Measurements from ENCODE around the gene ZNF765. TPM values are rescaled to one million over a fixed set of nuclear protein-coding genes. Genes with fewer than 3 reads are reported as not detected.
"Not testable (repeated sequence)": the region's sequence is repeated elsewhere in the genome, so short reads cannot be mapped to it uniquely, and the experiment has no call there.

ZNF765 gene
- total RNA-seq, 1 experiment from 2014 or later, result 6.7 TPM

DNA sequence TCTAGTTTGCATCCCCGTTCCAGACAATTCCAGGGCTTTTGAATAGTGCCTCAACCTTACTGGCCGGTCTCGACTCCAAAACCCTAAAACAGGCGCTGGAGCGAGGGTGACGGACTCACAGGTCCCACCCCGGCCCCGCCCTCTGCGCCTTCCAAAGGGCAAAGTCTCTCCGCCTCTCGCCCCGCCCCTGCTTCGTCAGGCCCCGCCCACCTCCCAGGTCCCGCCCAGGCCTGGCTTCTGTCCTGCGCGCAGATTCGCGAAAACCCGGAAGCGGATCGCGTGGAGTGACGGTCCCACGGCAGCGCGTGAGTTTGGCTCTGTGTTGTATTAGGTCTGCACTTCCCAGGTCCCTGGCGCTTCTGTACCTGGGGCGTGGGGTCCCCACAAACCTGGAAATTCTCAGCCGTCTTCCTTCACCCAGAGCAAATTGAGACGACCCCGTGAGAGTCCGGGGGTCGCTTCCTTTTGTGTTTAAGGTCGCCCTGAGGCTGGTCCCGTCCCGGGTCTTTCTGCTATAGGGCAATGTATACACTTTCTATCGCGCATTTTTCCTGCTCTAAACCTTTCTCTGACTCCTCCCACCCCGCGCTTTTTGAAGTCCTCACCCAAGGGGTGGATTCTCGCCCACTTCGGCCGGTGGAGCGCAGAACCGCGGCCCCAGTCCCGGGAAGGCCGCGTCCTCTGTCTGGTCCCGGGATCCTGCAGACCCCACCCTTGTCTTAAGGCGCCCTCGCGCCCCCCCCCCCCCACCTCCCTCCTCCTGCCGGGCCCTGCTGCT lies 72.7 kb downstream of the ZNF765 start, which contains the start of gene ZNF813 (continued):
- TF ChIP-seq, protein P1, sequence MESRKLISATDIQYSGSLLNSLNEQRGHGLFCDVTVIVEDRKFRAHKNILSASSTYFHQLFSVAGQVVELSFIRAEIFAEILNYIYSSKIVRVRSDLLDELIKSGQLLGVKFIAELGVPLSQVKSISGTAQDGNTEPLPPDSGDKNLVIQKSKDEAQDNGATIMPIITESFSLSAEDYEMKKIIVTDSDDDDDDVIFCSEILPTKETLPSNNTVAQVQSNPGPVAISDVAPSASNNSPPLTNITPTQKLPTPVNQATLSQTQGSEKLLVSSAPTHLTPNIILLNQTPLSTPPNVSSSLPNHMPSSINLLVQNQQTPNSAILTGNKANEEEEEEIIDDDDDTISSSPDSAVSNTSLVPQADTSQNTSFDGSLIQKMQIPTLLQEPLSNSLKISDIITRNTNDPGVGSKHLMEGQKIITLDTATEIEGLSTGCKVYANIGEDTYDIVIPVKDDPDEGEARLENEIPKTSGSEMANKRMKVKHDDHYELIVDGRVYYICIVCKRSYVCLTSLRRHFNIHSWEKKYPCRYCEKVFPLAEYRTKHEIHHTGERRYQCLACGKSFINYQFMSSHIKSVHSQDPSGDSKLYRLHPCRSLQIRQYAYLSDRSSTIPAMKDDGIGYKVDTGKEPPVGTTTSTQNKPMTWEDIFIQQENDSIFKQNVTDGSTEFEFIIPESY (IDR thresholded peaks at IDR 0.05; ENCODE audit: extremely low read depth, insufficient replicate concordance, low read length), result no peak
- TF ChIP-seq ELF1 (IDR thresholded peaks at IDR 0.05; ENCODE audit: borderline replicate concordance, low read depth) (no peak), ZNF274 (IDR thresholded peaks at IDR 0.05; ENCODE audit: low read depth, low read length) (no peak)

DNA sequence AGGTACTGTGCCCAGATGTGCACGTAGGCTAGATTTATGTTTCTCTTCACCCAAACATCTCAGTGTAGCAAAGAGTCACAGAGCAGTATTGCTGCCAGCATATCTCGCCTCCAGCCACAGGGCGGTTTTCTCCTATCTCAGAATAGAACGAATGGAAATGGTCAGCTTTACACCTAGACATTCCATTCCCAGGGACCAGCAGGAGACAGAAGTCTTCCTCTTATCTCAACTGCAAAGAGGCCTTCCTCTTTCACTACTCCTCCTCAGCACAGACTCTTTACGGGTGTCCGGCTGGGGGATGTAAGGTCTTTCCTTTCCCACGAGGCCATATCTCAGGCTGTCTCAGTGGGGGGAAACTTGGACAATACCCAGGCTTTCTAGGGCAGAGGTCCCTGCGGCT lies 73.7 kb downstream of the ZNF765 start:
- CTCF ChIA-PET; H3K4me1 ChIP-seq (ENCODE audit: control insufficient read depth in 1 of 2, insufficient read depth in 2 of 2, low read length in 2 of 2); H3K79me2 ChIP-seq (ENCODE audit: insufficient read depth, low read length); POLR2A ChIA-PET; H4K20me1 ChIP-seq (ENCODE audit: insufficient read depth); BruUV-seq (replicated peaks); H3K27me3 ChIP-seq (ENCODE audit: insufficient read depth, low read length); H3K36me3 ChIP-seq (ENCODE audit: control insufficient read depth in 1 of 2, insufficient read depth in 2 of 2, low read length in 2 of 2); H3K4me2 ChIP-seq (ENCODE audit: low read length); ATAC-seq; H3K4me3 ChIP-seq (replicated peaks in 1 of 2; ENCODE audit: low read depth in 1 of 2, low read length in 2 of 2); H3K27ac ChIP-seq (ENCODE audit: low read depth, low read length); DNase-seq (ENCODE audit: low read depth, low spot score); H3K9ac ChIP-seq (ENCODE audit: low read length); RAD21 ChIA-PET (ENCODE audit: low non-redundant PET in 1 of 2, low total read pairs in 2 of 2, uncharacterized antibody in 2 of 2, unreplicated experiment in 2 of 2); H3K9me2 ChIP-seq (ENCODE audit: insufficient read depth); H2AFZ ChIP-seq (ENCODE audit: low read depth, low read length, poor library complexity, severe bottlenecking); H3K9me3 ChIP-seq (ENCODE audit: control insufficient read depth in 1 of 2, insufficient read depth in 1 of 2, low read depth in 1 of 2, low read length in 2 of 2); intact Hi-C loops (cut with micrococcal nuclease): not testable (repeated sequence)

DNA sequence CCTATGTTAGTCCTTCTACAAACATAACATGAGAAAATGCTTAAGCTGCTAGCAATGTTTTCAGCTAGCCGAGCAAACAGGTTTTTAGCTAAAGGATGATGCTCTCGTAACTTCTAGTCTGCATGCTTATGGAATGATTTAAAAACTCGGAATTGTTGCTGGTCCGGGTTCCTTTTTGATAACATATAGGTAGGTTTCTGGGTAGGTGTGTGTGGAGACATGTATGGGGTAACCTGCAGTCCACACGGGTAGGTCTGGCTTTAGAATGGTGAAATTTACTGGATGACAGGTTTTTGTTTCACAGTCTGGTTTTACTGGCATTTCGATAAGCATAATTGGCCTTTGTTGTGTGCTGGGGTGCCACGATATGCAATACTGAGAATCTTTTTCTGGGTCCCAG lies 77.0 kb downstream of the ZNF765 start:
- Histone ChIP-seq H3K27me3 (ENCODE audit: insufficient read depth, low read length) (no peaks in the 10 kb centered on the region), H3K9ac (ENCODE audit: low read length) (no peak overlapping the region), H3K9me2 (ENCODE audit: insufficient read depth) (no peaks in the 10 kb centered on the region), H3K9me3 (ENCODE audit: control insufficient read depth in 1 of 2, insufficient read depth in 1 of 2, low read depth in 1 of 2, low read length in 2 of 2) (peaks cover 3 to 5% of the 10 kb centered on the region in 2 experiments; a peak in 2 of 4 replicates), H3K4me2 (ENCODE audit: low read length) (no peak overlapping the region), H4K20me1 (ENCODE audit: insufficient read depth) (no peaks in the 10 kb centered on the region), H3K27ac (ENCODE audit: low read depth, low read length) (no peak overlapping the region), H3K36me3 (ENCODE audit: control insufficient read depth in 1 of 2, insufficient read depth in 2 of 2, low read length in 2 of 2) (no peaks in the 10 kb centered on the region), H3K4me3 (replicated peaks in 1 of 2; ENCODE audit: low read depth in 1 of 2, low read length in 2 of 2) (no peak overlapping the region), H3K79me2 (ENCODE audit: insufficient read depth, low read length) (no peaks in the 10 kb centered on the region), H2AFZ (ENCODE audit: low read depth, low read length, poor library complexity, severe bottlenecking) (no peak overlapping the region), H3K4me1 (ENCODE audit: control insufficient read depth in 1 of 2, insufficient read depth in 2 of 2, low read length in 2 of 2) (no peaks in the 10 kb centered on the region)
- ATAC-seq (no peak), DNase-seq (ENCODE audit: low read depth, low spot score) (no peak)
- intact Hi-C loops (cut with micrococcal nuclease), result no loop called here
- ChIA-PET RAD21 (ENCODE audit: low non-redundant PET in 1 of 2, low total read pairs in 2 of 2, uncharacterized antibody in 2 of 2, unreplicated experiment in 2 of 2) (no interaction called here), POLR2A (no interaction called here), CTCF (no interaction called here)
- no TSS peak for BruUV-seq (replicated peaks)
- no peak for TF ChIP-seq FOSL1 (IDR thresholded peaks at IDR 0.05; ENCODE audit: low read depth)
- TF ChIP-seq SIN3A (IDR thresholded peaks at IDR 0.05; ENCODE audit: low read depth), result no peak
- no peak for TF ChIP-seq POLR2A (IDR thresholded peaks at IDR 0.05; ENCODE audit: borderline replicate concordance, extremely low read depth, insufficient read depth, insufficient read length)
- TF ChIP-seq CBX3 (IDR thresholded peaks at IDR 0.05; ENCODE audit: low read depth), result no peak
- no peak for TF ChIP-seq ZFX (IDR thresholded peaks at IDR 0.05)
- TF ChIP-seq EZH2phosphoT487 (IDR thresholded peaks at IDR 0.05; ENCODE audit: borderline replicate concordance), result no peak
- TF ChIP-seq JUND (IDR thresholded peaks at IDR 0.05), result no peak
- TF ChIP-seq, protein P1 (IDR thresholded peaks at IDR 0.05; ENCODE audit: extremely low read depth, insufficient replicate concordance, low read length), result no peak
- no peak for TF ChIP-seq EGR1 (IDR thresholded peaks at IDR 0.05; ENCODE audit: low read depth)
- TF ChIP-seq RAD21 (IDR thresholded peaks at IDR 0.05; ENCODE audit: low read depth), result no peak
- TF ChIP-seq YY1 (IDR thresholded peaks at IDR 0.05; ENCODE audit: extremely low read depth, insufficient replicate concordance, low read depth, low read length), result no peak

Measured in HCT116 (cell line).